Brain microvascular endothelial cell (primary cell): ENCODE results near the gene CST9L.

Source experiments
- DNase-seq: peaks from one replicate; pipeline ENCODE4 v3.0.0-alpha.2; 2020
- H3K27ac ChIP-seq: fragments of 250-450 bp; sonication (Bioruptor Pico); 2 replicates; pipeline ENCODE4 v1.5.1; 2020; ENCODE audit warnings: mild to moderate bottlenecking, moderate library complexity
- H3K27me3 ChIP-seq: fragments of 250-450 bp; sonication (Bioruptor Pico); replicated peaks from 2 replicates; pipeline ENCODE4 v1.5.1; 2020; ENCODE audit warnings: mild to moderate bottlenecking
- H3K36me3 ChIP-seq: fragments of 250-450 bp; sonication (Bioruptor Pico); replicated peaks from 2 replicates; pipeline ENCODE4 v1.5.1; 2020; ENCODE audit warnings: mild to moderate bottlenecking
- H3K4me3 ChIP-seq: 2 replicates; pipeline ENCODE4 v1.5.1; 2011; ENCODE audit warnings: low read depth, mild to moderate bottlenecking, control low read depth, low read length, moderate library complexity
- in situ Hi-C: cut with HindIII; loops from 2 replicates; pipeline ENCODE4 v1.10.0; 2017; ENCODE audit warnings: low sequenced_read_pairs, low pct_ligation_motif_present
- TF ChIP-seq, protein P1 (sequence below): IDR thresholded peaks from 2 replicates; pipeline ENCODE4 v1.5.1; 2011; ENCODE audit warnings: low read depth, mild to moderate bottlenecking, moderate library complexity, low read length, control low read depth, inconsistent platforms; ENCODE audit errors: missing control alignments

The CST9L gene

DNA sequence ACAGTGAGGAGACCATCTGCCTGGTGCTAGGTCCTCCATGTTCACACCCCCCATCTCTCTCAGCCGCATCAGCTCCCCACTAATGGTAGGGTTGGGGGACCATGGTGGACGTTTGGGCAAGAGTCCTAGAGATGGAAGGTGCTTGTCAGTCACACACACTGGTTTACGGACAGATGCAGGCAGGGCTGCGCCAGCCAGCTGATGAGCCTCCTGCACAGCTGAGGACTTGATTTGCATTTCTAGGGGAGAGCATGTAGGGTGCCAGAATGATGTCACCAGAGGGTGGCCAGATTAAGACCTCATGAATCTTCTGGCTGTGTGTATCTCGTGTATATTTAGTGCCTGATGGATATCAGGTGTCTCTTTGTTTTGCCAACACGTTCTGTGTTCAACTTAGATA is 48.7 kb downstream of the CST9L start:
- no peak overlapping the region for H3K4me3 ChIP-seq
- no peak overlapping the region for H3K27ac ChIP-seq
- TF ChIP-seq, protein P1, sequence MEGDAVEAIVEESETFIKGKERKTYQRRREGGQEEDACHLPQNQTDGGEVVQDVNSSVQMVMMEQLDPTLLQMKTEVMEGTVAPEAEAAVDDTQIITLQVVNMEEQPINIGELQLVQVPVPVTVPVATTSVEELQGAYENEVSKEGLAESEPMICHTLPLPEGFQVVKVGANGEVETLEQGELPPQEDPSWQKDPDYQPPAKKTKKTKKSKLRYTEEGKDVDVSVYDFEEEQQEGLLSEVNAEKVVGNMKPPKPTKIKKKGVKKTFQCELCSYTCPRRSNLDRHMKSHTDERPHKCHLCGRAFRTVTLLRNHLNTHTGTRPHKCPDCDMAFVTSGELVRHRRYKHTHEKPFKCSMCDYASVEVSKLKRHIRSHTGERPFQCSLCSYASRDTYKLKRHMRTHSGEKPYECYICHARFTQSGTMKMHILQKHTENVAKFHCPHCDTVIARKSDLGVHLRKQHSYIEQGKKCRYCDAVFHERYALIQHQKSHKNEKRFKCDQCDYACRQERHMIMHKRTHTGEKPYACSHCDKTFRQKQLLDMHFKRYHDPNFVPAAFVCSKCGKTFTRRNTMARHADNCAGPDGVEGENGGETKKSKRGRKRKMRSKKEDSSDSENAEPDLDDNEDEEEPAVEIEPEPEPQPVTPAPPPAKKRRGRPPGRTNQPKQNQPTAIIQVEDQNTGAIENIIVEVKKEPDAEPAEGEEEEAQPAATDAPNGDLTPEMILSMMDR = no peak
- DNase-seq = no peak
- H3K36me3 ChIP-seq = no peaks in the 10 kb centered on the region
- no peaks in the 10 kb centered on the region for H3K27me3 ChIP-seq
- in situ Hi-C loops = no loop called here

DNA sequence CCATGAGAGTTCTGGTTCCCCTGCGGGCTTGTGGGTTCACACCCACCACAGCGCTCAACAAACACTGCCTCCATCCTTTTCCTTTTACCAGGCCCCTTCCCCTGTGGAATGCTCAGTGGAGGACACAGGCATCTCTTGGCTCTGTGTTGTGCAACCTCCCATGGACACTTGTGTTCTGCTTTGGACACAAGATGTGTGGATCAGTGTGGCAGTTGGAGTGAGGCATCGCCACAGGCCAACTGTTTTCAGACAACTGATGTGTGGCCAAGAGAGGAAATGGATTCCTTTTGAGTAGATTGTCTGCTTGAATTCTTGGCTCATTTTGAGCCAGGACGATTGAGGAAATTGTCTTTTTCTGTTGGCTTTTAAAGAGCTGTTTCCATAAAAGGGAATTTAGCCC is 50.6 kb downstream of the CST9L start:
- Histone ChIP-seq H3K4me3 (no peak overlapping the region), H3K36me3 (no peaks in the 10 kb centered on the region), H3K27me3 (no peaks in the 10 kb centered on the region), H3K27ac (no peak overlapping the region)
- in situ Hi-C loops = no loop called here
- TF ChIP-seq, protein P1 = no peak
- no peak for DNase-seq

DNA sequence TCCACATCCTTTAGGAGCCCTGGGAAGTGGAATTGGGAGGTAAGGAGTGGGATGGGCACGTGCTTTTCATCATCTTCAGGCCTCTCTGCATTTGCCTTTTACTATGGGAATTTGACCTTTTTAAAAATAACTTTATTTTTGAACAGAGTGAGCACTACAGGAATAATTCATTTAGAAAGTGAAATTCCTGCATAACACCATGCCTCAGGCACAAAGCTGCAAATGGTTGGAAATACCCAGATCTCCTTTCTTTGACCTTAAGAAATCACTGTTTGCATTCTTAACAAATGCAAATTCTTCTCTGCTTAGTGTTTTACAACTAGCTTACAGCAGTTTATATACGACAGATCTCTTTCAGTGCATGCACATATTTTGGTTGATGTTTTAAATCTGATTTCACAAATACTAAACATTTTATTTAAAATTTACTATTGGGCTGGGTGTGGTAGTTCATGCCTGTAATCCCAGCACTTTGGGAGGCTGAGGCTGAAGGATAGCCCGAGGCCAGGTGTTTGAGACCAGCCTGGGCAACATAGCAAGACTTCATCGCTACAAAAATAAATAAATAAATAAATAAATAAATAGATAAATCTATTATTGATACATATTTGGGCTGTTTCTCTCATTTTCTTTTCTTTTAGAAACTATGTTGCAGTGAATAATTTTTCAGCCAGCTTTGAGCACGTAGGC is 52.9 kb downstream of the CST9L start:
- TF ChIP-seq, protein P1 = no peak
- H3K4me3 ChIP-seq = no peak overlapping the region
- no peaks in the 10 kb centered on the region for H3K36me3 ChIP-seq
- in situ Hi-C loops = no loop called here
- H3K27me3 ChIP-seq = no peaks in the 10 kb centered on the region
- no peak overlapping the region for H3K27ac ChIP-seq
- no peak for DNase-seq

DNA sequence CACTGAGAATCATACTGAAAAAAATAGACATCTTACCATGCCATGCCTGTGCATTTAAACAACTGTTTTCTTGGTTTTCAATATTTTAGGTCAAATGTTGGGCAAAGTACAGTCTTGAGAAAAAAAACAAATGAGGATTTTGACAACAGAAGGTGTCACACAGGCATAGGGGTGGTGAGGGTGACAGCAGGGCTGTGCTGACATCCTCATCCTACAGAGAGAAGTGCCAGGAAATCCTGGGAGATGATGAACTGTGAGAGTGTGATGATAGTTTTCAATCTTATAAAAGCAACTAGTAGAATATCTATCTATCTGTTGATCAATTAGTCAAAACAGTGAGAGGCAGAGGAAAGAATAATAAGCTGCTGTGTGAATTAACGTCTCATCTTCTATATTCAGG is 53.4 kb downstream of the CST9L start:
- Histone ChIP-seq H3K27me3 (no peaks in the 10 kb centered on the region), H3K27ac (no peak overlapping the region), H3K4me3 (no peak overlapping the region), H3K36me3 (no peaks in the 10 kb centered on the region)
- TF ChIP-seq, protein P1 = no peak
- DNase-seq = no peak
- in situ Hi-C loops = no loop called here
